GM12878 (cell line): ENCODE results near the gene CYB5R3. TPM values are rescaled to one million over a fixed set of nuclear protein-coding genes. Genes with fewer than 3 reads are reported as not detected.

Source experiments
- CHD2 ChIP-seq: IDR thresholded peaks from 2 replicates; pipeline ENCODE4 v1.6.1; 2011; ENCODE audit warnings: low read depth, low read length, improper control_type of control experiment, borderline replicate concordance
- CREB1 ChIP-seq: IDR thresholded peaks from 2 replicates; pipeline ENCODE4 v1.6.1; 2012; ENCODE audit warnings: low read depth, mild to moderate bottlenecking, inconsistent platforms
- DPF2 ChIP-seq: fragments of 450-650 bp; IDR thresholded peaks from 2 replicates; pipeline ENCODE4 v1.6.1; 2017; ENCODE audit warnings: mild to moderate bottlenecking
- GATAD2B ChIP-seq: fragments of 450-650 bp; conservative IDR thresholded peaks from 2 replicates; pipeline ENCODE4 v1.6.1; 2017; ENCODE audit warnings: low read depth, mild to moderate bottlenecking, moderate library complexity
- HDGF ChIP-seq: fragments of 450-650 bp; IDR thresholded peaks from 2 replicates; pipeline ENCODE4 v1.6.1; 2016; ENCODE audit warnings: antibody characterized with exemption
- KLF5 ChIP-seq: fragments of 450-650 bp; IDR thresholded peaks from 2 replicates; pipeline ENCODE4 v1.6.1; 2014; ENCODE audit warnings: mild to moderate bottlenecking; ENCODE audit not compliant: partially characterized antibody
- MTA2 ChIP-seq: fragments of 450-650 bp; IDR thresholded peaks from 2 replicates; pipeline ENCODE4 v1.6.1; 2016; ENCODE audit warnings: low read depth, mild to moderate bottlenecking, moderate library complexity
- MYC ChIP-seq: IDR thresholded peaks from 2 replicates; pipeline ENCODE4 v1.6.1; 2011; ENCODE audit warnings: mild to moderate bottlenecking, low read length, moderate library complexity, inconsistent platforms; ENCODE audit not compliant: insufficient read depth, insufficient replicate concordance, insufficient read length, severe bottlenecking
- SIN3A ChIP-seq: IDR thresholded peaks from 2 replicates; pipeline ENCODE4 v1.6.1; 2012; ENCODE audit warnings: low read depth, low read length, improper control_type of control experiment
- YY1 ChIP-seq: IDR thresholded peaks from 2 replicates; pipeline ENCODE4 v1.6.1; 2011; ENCODE audit warnings: low read depth, mild to moderate bottlenecking, low read length
- polyA plus RNA-seq, 11 experiments: library from polyadenylated mRNA; depleted of rRNA in 4 of 11; unstranded in 6 of 11; stranded (reverse) in 5 of 11; fragments of >200 nt; fragmentation: Nextera tagmentation in 4 of 11; fragmentation: Illumina TruSeq in 1 of 11; extraction: Ambion mirVana in 4 of 11; extraction: Trizol in 1 of 11; gene quantifications; 1 replicate in 1 of 11; 2 replicates in 10 of 11; pipeline versions ENCODE4 v1.2.1 to v1.2.3, GENCODE V29; 2011 to 2016; ENCODE audit warnings: inconsistent platforms in 2 of 11, missing spikeins in 2 of 11, low read depth in 1 of 11
- total RNA-seq, 4 experiments: library from RNA; depleted of rRNA in 3 of 4; stranded (reverse); fragments of >200 nt in 3 of 4; fragmentation: Illumina TruSeq in 1 of 4; extraction: Trizol in 1 of 4; gene quantifications; 2 replicates each; pipeline versions ENCODE4 v1.2.1 to v1.2.3, GENCODE V29; 2013 to 2021
- TF ChIP-seq, protein P1 (sequence below): fragments of 450-650 bp; conservative IDR thresholded peaks from 2 replicates; pipeline ENCODE4 v1.6.1; 2017; ENCODE audit warnings: mild to moderate bottlenecking, moderate library complexity

Gene CYB5R3
- total and polyA plus RNA-seq, 10 of the 15 experiments (the other 5 are each of a cell fraction or from before 2014, with no cell fraction given) = 2.0 to 119 (median 67.8) TPM

DNA sequence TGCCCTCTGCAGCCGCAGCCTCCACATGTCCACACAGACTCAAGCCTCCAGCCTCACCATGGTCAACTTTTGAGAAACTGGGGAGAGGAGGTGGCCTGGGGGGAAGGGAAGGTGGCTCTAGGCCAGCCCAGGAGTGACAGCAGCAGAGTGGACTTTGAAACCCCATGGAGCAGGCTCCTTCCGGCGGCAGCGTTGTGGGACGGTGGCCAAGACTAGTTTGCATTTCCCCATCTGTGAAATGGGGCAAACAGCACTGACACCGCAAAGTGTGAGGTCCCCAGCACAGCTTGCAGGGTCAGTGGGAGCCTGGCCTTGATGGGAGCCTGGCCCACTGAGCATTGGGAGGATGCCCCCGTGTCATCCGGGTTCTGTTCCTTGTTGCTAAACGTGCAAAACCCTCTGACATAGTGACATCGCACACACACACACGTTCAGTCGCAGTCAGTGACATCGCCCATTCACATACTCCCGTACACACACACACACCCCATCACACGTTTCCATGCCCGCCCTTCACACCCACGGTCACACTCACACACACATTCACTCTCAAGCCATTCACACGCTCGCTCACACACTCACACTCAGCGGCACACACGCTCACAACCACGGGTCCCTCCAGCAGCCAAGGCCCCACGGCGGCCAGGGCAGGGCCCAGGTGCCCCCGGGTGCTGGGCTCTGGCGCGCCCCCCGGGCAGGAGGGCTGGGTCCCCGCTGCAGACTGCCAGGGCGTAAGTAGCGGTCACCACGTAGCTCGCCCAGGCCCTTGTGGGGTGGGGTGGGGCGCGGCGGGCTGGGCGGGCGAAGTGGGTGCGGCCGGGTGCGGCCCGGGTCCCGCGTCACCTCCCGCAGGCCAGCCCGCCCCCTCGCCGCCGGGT, 585 bp downstream of the CYB5R3 start (continued):
- TF ChIP-seq MTA2 (0 out of 2 replicates have a peak, but pooled peaks have one; percentile 32), MYC (peak; percentile 64), DPF2 (peak; percentile 46; the same call in 1 of the 2 replicates), CREB1 (peak; percentile 60; the same call in 1 of the 2 replicates), CHD2 (0 out of 2 replicates have a peak, but pooled peaks have one; percentile 22), HDGF (peak; percentile 98), YY1 (no peak), GATAD2B (peak; percentile 10; the same call in 1 of the 2 replicates), KLF5 (no peak), SIN3A (0 out of 2 replicates have a peak, but pooled peaks have one; percentile 8)
- TF ChIP-seq, protein P1, sequence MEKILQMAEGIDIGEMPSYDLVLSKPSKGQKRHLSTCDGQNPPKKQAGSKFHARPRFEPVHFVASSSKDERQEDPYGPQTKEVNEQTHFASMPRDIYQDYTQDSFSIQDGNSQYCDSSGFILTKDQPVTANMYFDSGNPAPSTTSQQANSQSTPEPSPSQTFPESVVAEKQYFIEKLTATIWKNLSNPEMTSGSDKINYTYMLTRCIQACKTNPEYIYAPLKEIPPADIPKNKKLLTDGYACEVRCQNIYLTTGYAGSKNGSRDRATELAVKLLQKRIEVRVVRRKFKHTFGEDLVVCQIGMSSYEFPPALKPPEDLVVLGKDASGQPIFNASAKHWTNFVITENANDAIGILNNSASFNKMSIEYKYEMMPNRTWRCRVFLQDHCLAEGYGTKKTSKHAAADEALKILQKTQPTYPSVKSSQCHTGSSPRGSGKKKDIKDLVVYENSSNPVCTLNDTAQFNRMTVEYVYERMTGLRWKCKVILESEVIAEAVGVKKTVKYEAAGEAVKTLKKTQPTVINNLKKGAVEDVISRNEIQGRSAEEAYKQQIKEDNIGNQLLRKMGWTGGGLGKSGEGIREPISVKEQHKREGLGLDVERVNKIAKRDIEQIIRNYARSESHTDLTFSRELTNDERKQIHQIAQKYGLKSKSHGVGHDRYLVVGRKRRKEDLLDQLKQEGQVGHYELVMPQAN = peak; percentile 61; the same call in 1 of the 2 replicates
